ENCODE data around the gene WDR93. TPM values are rescaled to one million over a fixed set of nuclear protein-coding genes. Genes with fewer than 3 reads are reported as not detected.

The WDR93 gene
- total and polyA plus RNA-seq, 12 donors: 0.09 to 0.15 (median 0.15) TPM; not detected in 9

DNA sequence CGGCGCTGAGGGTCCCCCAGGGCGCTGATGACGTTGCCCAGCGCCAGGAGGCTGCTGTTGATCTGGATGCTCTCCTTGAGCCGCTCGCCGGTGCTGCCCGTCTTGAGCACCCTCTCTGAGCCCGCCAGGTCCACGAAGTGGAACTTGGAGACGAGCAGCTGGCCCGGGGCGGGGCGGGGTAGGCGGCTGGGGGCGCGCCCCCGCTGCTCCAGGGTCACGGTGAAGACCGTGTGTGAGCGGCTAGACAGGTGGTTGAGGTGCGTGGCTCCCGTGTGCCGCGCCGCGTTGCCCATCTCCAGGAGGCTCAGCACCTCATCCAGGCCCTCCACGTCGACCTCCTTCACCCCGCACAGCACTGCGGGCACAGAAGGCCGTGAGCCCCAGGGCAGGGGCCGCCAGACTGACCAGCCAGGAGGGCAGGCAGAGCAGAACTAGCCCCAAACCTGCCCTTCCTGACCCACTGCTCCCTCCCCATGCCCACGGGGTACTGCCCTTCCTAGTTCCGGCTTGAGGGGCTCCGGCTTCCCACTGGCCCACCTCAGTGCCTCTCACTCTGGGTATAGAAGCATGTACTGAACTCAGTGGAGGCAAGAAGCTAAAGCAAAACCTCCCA is 41.5 kb upstream of the WDR93 start:
- Histone ChIP-seq H3K36me3 (peaks cover 0 to 12% (median 0%) of the 10 kb centered on the region in 9 donors), H3K4me3 (no peak overlapping the region), H3K27ac (no peak overlapping the region), H3K27me3 (peaks cover 0 to 9% (median 0%) of the 10 kb centered on the region in 7 donors), H3K4me1 (peaks cover 0 to 6% (median 0%) of the 10 kb centered on the region in 9 donors), H3K9me3 (no peaks in the 10 kb centered on the region)
- ATAC-seq: no peak
- 96 to 97% methylated on average over 37 of the region's 37 CpGs for WGBS, 2 donors
- intact Hi-C loops (cut with DNase I): loop anchor here in 2 of 10 donors (5.0 to 10.0 kb wide), 2 partner anchors 46 to 88 kb away; partner anchors contain the start of genes PEX11A (in 1 of the 2) and WDR93 (in 1 of the 2)
- DNase-seq: no peak
- TF ChIP-seq, protein P1, sequence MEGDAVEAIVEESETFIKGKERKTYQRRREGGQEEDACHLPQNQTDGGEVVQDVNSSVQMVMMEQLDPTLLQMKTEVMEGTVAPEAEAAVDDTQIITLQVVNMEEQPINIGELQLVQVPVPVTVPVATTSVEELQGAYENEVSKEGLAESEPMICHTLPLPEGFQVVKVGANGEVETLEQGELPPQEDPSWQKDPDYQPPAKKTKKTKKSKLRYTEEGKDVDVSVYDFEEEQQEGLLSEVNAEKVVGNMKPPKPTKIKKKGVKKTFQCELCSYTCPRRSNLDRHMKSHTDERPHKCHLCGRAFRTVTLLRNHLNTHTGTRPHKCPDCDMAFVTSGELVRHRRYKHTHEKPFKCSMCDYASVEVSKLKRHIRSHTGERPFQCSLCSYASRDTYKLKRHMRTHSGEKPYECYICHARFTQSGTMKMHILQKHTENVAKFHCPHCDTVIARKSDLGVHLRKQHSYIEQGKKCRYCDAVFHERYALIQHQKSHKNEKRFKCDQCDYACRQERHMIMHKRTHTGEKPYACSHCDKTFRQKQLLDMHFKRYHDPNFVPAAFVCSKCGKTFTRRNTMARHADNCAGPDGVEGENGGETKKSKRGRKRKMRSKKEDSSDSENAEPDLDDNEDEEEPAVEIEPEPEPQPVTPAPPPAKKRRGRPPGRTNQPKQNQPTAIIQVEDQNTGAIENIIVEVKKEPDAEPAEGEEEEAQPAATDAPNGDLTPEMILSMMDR (IDR thresholded peaks at IDR 0.05): no peak

DNA sequence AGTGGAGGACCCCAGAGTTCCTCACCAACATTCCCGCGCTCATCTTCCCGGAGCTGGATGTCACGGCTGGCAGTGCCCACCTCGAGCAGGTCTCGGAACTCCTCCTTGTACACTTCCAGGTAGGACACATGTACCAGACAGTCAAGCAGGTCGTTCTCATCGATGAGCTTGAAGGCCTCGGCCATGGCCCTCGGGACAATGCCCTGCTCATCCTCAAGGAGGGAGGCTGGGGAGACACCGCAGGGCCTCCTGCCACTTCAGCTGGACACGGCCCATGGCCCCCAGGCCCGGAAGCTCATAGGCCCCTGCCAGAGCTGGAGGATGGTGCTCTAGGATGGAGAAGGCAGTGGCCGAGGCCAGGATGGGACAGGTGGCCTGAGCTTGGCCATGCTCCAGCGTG is 40.9 kb upstream of the WDR93 start:
- WGBS, 2 donors: 93 to 94% methylated on average over 15 of the region's 15 CpGs
- peaks cover 0 to 15% (median 0%) of the 10 kb centered on the region in 7 donors for H3K27me3 ChIP-seq
- TF ChIP-seq, protein P1 (IDR thresholded peaks at IDR 0.05): no peak
- no peak for DNase-seq
- intact Hi-C loops (cut with DNase I): loop anchor here in 3 of 10 donors (5.0 to 10.0 kb wide), 3 partner anchors 45 to 88 kb away; partner anchors contain the start of genes PEX11A (in 1 of the 3) and WDR93 (in 1 of the 3)
- H3K27ac ChIP-seq: no peak overlapping the region
- no peak for ATAC-seq
- peaks cover 0 to 12% (median 0%) of the 10 kb centered on the region in 9 donors for H3K4me1 ChIP-seq
- peaks cover 0 to 12% (median 0%) of the 10 kb centered on the region in 9 donors for H3K36me3 ChIP-seq
- H3K9me3 ChIP-seq: no peaks in the 10 kb centered on the region
- no peak overlapping the region for H3K4me3 ChIP-seq

DNA sequence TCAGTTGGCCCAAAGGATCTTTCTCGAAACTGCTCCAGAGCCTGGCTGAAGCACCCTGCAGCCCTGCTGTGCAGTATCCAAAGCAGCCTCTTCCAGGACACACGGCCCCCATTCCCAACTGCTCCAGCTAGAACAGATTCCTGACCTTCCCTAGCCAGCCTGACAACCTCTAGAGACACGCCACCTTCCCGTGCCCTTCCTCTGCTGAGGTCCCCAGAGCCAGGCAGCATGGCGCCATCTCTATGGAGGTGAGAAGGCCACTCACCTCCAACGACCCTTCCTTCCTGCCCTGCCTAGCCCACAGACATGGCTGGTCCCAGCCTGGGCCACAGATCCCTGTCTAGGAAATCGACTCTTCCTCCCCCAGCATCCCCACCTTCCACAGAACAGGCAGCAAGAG is 38.5 kb upstream of the WDR93 start:
- peaks cover 0 to 12% (median 0%) of the 10 kb centered on the region in 9 donors for H3K36me3 ChIP-seq
- DNase-seq (no peak), ATAC-seq (no peak)
- no peak overlapping the region for H3K27ac ChIP-seq
- no peak overlapping the region for H3K4me3 ChIP-seq
- no peaks in the 10 kb centered on the region for H3K9me3 ChIP-seq
- H3K4me1 ChIP-seq: peaks cover 0 to 23% (median 7%) of the 10 kb centered on the region in 9 donors
- peaks cover 0 to 38% (median 4%) of the 10 kb centered on the region in 7 donors for H3K27me3 ChIP-seq
- TF ChIP-seq, protein P1 (IDR thresholded peaks at IDR 0.05): no peak
- 76 to 87% methylated on average over 7 of the region's 7 CpGs for WGBS, 2 donors
- intact Hi-C loops (cut with DNase I): loop anchor here in 1 of 10 donors (10.0 kb wide), 1 partner anchor 83 kb away; no protein-coding TSS in a partner anchor

DNA sequence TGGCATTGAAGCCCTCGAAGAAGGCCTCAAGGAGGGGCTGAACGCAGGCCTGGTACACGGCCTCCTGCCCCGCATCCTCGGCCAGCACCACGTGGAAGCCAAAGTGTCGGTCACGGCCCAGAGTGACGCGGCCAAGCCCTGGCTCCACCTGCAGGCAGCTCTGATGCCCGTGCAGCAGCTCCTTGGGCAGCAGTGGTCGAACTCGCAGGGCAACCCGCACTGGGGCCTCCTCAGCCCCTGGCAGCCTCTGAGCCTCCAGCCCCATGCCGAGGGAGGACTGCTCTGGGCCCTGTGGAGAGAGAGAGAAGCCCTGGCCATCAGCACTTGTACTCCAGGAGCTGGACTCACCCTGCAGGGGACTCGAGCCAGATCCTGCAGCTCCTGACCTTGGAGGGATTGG is 37.9 kb upstream of the WDR93 start:
- H3K4me1 ChIP-seq: peaks cover 0 to 20% (median 7%) of the 10 kb centered on the region in 9 donors
- H3K9me3 ChIP-seq: no peaks in the 10 kb centered on the region
- no peak overlapping the region for H3K4me3 ChIP-seq
- peaks cover 0 to 10% (median 0%) of the 10 kb centered on the region in 9 donors for H3K36me3 ChIP-seq
- 84 to 85% methylated on average over 16 of the region's 16 CpGs for WGBS, 2 donors
- H3K27ac ChIP-seq: no peak overlapping the region
- TF ChIP-seq, protein P1 (IDR thresholded peaks at IDR 0.05): no peak
- ATAC-seq (no peak), DNase-seq (no peak)
- peaks cover 0 to 39% (median 4%) of the 10 kb centered on the region in 7 donors for H3K27me3 ChIP-seq
- intact Hi-C loops (cut with DNase I): loop anchor here in 1 of 10 donors (10.0 kb wide), 1 partner anchor 82 kb away; no protein-coding TSS in a partner anchor

Measured in heart right ventricle (tissue), 16 donors.